ENCODE results near the gene TMEM219.

The TMEM219 gene

DNA sequence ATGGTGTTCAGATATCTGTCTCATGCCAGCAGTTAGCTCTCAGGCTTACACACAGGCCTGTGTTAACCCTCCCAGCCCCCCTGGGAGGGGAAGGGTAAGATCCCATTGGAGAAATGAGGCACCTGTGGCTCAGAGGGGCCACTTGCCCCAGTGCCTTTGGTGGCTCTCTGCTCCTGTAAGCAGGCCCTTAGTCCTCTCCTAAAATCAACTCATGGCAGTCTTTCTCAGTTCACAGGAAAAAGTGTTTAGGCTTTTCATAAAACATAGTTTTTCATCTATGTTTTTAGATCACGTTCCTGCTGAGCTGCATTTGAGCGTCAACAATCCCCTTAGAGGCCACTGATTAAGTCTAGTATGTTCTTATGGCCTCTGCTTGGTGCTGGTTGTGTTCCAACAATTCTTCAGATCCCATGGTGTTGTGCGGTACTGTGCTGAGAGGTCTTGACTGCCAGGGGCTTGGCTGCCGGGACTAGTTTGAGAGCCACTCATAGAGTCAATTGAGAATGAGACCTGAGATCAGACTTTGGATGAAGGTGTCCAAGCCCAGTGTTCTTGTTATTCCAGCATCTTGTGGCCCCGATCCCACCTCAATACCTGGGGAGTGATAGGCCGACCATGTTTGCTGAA lies 22.4 kb downstream of the TMEM219 start:
- Histone ChIP-seq H3K27ac (ENCODE audit: low read depth, low read length) (no peak overlapping the region), H3K4me1 (ENCODE audit: control insufficient read depth, insufficient read depth, low read length) (no peaks in the 10 kb centered on the region), H3K27me3 (ENCODE audit: control insufficient read depth, insufficient read depth, low read length) (no peaks in the 10 kb centered on the region), H3K9me3 (ENCODE audit: control insufficient read depth, insufficient read depth, low read depth, low read length) (no peaks in the 10 kb centered on the region), H3K36me3 (ENCODE audit: control insufficient read depth, insufficient read depth, low read length) (peaks cover 99% of the 10 kb centered on the region), H3K4me3 (ENCODE audit: low read depth, low read length) (no peak overlapping the region), H3K9ac (ENCODE audit: low read length) (no peak overlapping the region)

DNA sequence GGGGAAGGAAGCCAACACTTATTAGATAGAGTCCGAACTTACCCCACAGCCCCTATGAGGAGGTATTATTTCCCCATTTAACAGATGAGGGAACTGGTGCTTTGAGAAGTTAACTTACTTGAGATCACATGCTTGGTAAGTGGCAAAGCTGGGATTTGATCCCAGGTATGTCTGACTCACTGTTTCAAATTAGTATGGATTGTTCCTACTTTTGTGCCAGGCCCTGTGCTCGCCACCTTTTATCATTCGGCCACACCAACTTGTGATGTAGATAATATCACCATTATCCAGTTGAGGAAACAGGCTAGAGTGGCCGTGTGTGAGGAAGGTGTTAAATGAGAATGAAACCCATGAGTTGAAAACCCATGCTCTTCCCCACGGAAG lies 22.9 kb downstream of the TMEM219 start:
- Histone ChIP-seq H3K4me3 (ENCODE audit: low read depth, low read length) (no peak overlapping the region), H3K36me3 (ENCODE audit: control insufficient read depth, insufficient read depth, low read length) (peaks cover 99% of the 10 kb centered on the region), H3K9me3 (ENCODE audit: control insufficient read depth, insufficient read depth, low read depth, low read length) (no peaks in the 10 kb centered on the region), H3K4me1 (ENCODE audit: control insufficient read depth, insufficient read depth, low read length) (no peaks in the 10 kb centered on the region), H3K9ac (ENCODE audit: low read length) (no peak overlapping the region), H3K27ac (ENCODE audit: low read depth, low read length) (no peak overlapping the region), H3K27me3 (ENCODE audit: control insufficient read depth, insufficient read depth, low read length) (no peaks in the 10 kb centered on the region)

DNA sequence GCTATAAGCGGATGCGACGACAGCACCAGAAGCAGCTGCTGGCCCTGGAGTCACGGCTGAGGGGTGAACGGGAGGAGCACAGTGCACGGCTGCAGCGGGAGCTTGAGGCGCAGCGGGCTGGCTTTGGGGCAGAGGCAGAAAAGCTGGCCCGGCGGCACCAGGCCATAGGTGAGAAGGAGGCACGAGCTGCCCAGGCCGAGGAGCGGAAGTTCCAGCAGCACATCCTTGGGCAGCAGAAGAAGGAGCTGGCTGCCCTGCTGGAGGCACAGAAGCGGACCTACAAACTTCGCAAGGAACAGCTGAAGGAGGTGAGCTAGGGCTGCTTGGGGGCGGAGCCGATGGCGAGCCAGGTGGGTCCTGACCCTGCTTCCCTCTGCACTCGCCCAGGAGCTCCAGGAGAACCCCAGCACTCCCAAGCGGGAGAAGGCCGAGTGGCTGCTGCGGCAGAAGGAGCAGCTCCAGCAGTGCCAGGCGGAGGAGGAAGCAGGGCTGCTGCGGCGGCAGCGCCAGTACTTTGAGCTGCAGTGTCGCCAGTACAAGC lies 23.5 kb downstream of the TMEM219 start:
- H3K36me3 ChIP-seq (ENCODE audit: control insufficient read depth, insufficient read depth, low read length) = peaks cover 99% of the 10 kb centered on the region
- H3K27me3 ChIP-seq (ENCODE audit: control insufficient read depth, insufficient read depth, low read length) = no peaks in the 10 kb centered on the region
- H3K9ac ChIP-seq (ENCODE audit: low read length) = no peak overlapping the region
- H3K27ac ChIP-seq (ENCODE audit: low read depth, low read length) = no peak overlapping the region
- H3K4me1 ChIP-seq (ENCODE audit: control insufficient read depth, insufficient read depth, low read length) = no peaks in the 10 kb centered on the region
- no peak overlapping the region for H3K4me3 ChIP-seq (ENCODE audit: low read depth, low read length)
- no peaks in the 10 kb centered on the region for H3K9me3 ChIP-seq (ENCODE audit: control insufficient read depth, insufficient read depth, low read depth, low read length)

DNA sequence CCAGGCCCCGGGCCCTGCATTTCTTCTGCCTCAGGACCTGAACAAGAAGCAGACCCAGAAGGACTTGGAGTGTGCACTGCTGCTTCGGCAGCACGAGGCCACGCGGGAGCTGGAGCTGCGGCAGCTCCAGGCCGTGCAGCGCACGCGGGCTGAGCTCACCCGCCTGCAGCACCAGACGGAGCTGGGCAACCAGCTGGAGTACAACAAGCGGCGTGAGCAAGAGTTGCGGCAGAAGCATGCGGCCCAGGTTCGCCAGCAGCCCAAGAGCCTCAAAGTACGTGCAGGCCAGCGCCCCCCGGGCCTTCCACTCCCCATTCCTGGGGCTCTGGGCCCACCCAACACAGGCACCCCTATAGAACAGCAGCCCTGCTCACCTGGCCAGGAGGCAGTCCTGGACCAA lies 24.4 kb downstream of the TMEM219 start:
- Histone ChIP-seq H3K9me3 (ENCODE audit: control insufficient read depth, insufficient read depth, low read depth, low read length) (no peaks in the 10 kb centered on the region), H3K9ac (ENCODE audit: low read length) (no peak overlapping the region), H3K27ac (ENCODE audit: low read depth, low read length) (no peak overlapping the region), H3K36me3 (ENCODE audit: control insufficient read depth, insufficient read depth, low read length) (peaks cover 98% of the 10 kb centered on the region), H3K4me3 (ENCODE audit: low read depth, low read length) (no peak overlapping the region), H3K4me1 (ENCODE audit: control insufficient read depth, insufficient read depth, low read length) (no peaks in the 10 kb centered on the region), H3K27me3 (ENCODE audit: control insufficient read depth, insufficient read depth, low read length) (no peaks in the 10 kb centered on the region)

DNA sequence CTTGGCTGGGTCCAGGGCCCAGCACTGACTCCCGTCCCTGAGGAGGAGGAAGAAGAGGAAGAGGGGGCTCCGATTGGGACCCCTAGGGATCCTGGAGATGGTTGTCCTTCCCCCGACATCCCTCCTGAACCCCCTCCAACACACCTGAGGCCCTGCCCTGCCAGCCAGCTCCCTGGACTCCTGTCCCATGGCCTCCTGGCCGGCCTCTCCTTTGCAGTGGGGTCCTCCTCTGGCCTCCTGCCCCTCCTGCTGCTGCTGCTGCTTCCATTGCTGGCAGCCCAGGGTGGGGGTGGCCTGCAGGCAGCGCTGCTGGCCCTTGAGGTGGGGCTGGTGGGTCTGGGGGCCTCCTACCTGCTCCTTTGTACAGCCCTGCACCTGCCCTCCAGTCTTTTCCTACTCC lies 25.1 kb downstream of the TMEM219 start:
- no peaks in the 10 kb centered on the region for H3K4me1 ChIP-seq (ENCODE audit: control insufficient read depth, insufficient read depth, low read length)
- no peaks in the 10 kb centered on the region for H3K27me3 ChIP-seq (ENCODE audit: control insufficient read depth, insufficient read depth, low read length)
- H3K4me3 ChIP-seq (ENCODE audit: low read depth, low read length) = no peak overlapping the region
- H3K27ac ChIP-seq (ENCODE audit: low read depth, low read length) = no peak overlapping the region
- no peaks in the 10 kb centered on the region for H3K9me3 ChIP-seq (ENCODE audit: control insufficient read depth, insufficient read depth, low read depth, low read length)
- H3K9ac ChIP-seq (ENCODE audit: low read length) = no peak overlapping the region
- peaks cover 98% of the 10 kb centered on the region for H3K36me3 ChIP-seq (ENCODE audit: control insufficient read depth, insufficient read depth, low read length)

DNA sequence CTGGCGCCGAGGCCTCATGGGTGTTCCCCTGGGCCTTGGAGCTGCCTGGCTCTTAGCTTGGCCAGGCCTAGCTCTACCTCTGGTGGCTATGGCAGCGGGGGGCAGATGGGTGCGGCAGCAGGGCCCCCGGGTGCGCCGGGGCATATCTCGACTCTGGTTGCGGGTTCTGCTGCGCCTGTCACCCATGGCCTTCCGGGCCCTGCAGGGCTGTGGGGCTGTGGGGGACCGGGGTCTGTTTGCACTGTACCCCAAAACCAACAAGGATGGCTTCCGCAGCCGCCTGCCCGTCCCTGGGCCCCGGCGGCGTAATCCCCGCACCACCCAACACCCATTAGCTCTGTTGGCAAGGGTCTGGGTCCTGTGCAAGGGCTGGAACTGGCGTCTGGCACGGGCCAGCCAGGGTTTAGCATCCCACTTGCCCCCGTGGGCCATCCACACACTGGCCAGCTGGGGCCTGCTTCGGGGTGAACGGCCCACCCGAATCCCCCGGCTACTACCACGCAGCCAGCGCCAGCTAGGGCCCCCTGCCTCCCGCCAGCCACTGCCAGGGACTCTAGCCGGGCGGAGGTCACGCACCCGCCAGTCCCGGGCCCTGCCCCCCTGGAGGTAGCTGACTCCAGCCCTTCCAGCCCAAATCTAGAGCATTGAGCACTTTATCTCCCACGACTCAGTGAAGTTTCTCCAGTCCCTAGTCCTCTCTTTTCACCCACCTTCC lies 25.6 kb downstream of the TMEM219 start:
- no peak overlapping the region for H3K9ac ChIP-seq (ENCODE audit: low read length)
- no peak overlapping the region for H3K27ac ChIP-seq (ENCODE audit: low read depth, low read length)
- no peaks in the 10 kb centered on the region for H3K9me3 ChIP-seq (ENCODE audit: control insufficient read depth, insufficient read depth, low read depth, low read length)
- no peaks in the 10 kb centered on the region for H3K4me1 ChIP-seq (ENCODE audit: control insufficient read depth, insufficient read depth, low read length)
- no peak overlapping the region for H3K4me3 ChIP-seq (ENCODE audit: low read depth, low read length)
- H3K36me3 ChIP-seq (ENCODE audit: control insufficient read depth, insufficient read depth, low read length) = peaks cover 98% of the 10 kb centered on the region
- no peaks in the 10 kb centered on the region for H3K27me3 ChIP-seq (ENCODE audit: control insufficient read depth, insufficient read depth, low read length)

DNA sequence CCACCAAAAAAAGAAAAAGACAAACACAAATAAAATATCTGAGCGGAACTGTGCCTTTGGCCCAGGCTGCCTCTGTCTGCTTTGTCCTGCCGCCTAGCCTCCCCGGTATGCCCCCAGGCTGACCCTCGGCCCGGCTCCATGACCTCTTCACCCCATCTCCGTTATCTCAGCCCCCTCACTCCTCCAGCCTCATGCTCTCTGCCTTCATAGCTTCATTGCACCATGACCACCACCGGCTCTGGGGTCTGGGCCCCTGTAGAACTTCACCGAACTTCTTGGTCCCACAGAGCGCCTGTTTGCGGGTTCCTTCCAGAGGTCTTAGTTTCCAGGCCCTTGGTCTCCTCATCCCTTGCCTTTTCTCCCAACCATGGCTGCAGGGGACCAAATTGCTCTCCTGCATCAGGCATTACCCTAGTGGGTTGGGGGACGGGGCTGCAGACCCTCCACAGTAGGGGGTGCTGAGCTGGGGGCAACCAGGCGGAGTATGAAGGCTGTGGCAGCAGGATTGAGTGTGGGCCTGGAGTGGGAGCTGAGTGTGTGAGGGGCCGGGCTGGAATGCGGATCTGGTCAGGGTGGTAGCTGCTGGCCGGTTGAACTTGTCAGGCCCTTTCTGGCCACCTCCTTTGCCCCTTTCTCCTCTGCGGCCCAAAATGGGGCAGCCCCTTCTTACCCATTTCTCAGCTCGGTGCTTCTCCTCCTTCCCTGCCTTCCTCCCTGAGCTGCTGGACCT lies 26.6 kb downstream of the TMEM219 start:
- no peaks in the 10 kb centered on the region for H3K27me3 ChIP-seq (ENCODE audit: control insufficient read depth, insufficient read depth, low read length)
- H3K4me1 ChIP-seq (ENCODE audit: control insufficient read depth, insufficient read depth, low read length) = no peaks in the 10 kb centered on the region
- H3K36me3 ChIP-seq (ENCODE audit: control insufficient read depth, insufficient read depth, low read length) = peaks cover 98% of the 10 kb centered on the region
- no peak overlapping the region for H3K27ac ChIP-seq (ENCODE audit: low read depth, low read length)
- no peak overlapping the region for H3K9ac ChIP-seq (ENCODE audit: low read length)
- H3K9me3 ChIP-seq (ENCODE audit: control insufficient read depth, insufficient read depth, low read depth, low read length) = no peaks in the 10 kb centered on the region
- no peak overlapping the region for H3K4me3 ChIP-seq (ENCODE audit: low read depth, low read length)

DNA sequence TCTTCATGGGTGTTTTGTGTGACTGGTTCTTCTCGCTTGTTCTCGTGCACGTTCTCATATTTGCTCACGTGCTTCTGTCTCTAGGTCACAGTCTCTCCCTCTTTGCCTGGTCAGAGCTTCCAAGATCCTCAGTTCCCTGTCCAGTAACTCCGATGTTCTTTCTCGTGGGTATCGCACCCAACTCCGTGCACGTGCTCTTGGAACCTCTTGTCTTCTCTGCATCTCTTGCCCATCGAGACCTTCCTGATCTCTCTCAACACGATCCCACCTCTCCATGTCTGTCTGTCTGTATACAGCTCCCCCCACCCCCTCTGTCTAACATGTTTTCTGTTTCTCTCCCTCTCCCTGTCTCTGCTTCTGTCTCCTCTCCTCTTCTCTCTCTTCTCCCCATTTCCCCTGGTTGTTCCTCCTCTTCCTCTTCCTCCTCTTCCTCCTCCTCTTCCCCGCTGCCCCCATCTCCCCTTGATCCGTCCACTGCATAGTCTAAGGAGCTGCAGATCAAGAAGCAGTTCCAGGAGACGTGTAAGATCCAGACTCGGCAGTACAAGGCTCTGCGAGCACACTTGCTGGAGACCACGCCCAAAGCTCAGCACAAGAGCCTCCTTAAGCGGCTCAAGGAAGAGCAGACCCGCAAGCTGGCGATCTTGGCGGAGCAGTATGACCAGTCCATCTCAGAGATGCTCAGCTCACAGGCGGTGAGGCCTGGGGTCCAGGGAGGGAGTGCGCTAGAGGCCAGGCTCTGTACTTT lies 27.4 kb downstream of the TMEM219 start:
- Histone ChIP-seq H3K9ac (ENCODE audit: low read length) (no peak overlapping the region), H3K27me3 (ENCODE audit: control insufficient read depth, insufficient read depth, low read length) (no peaks in the 10 kb centered on the region), H3K36me3 (ENCODE audit: control insufficient read depth, insufficient read depth, low read length) (peaks cover 96% of the 10 kb centered on the region), H3K9me3 (ENCODE audit: control insufficient read depth, insufficient read depth, low read depth, low read length) (no peaks in the 10 kb centered on the region), H3K4me3 (ENCODE audit: low read depth, low read length) (no peak overlapping the region), H3K27ac (ENCODE audit: low read depth, low read length) (no peak overlapping the region), H3K4me1 (ENCODE audit: control insufficient read depth, insufficient read depth, low read length) (no peaks in the 10 kb centered on the region)

DNA sequence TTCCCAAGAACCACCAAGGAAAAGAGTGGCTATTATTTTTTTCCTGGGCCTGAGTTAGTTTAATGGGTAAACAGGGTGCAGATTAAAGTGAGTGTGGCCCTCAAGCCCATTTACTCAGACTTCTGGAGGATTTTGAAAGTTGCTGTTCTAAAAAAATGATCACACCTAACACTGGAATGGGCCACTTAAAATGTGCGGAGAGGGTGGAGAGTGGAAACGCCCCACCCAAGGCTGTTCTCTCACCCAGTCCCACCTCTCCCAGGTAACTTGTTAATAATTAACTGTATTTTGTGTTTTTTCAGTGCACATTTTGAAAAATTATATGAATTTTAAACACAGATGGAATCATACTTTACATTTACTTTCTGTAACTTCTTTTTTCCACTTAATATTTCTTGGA lies 28.2 kb downstream of the TMEM219 start:
- no peaks in the 10 kb centered on the region for H3K27me3 ChIP-seq (ENCODE audit: control insufficient read depth, insufficient read depth, low read length)
- peaks cover 88% of the 10 kb centered on the region for H3K36me3 ChIP-seq (ENCODE audit: control insufficient read depth, insufficient read depth, low read length)
- H3K4me3 ChIP-seq (ENCODE audit: low read depth, low read length) = no peak overlapping the region
- no peak overlapping the region for H3K9ac ChIP-seq (ENCODE audit: low read length)
- H3K4me1 ChIP-seq (ENCODE audit: control insufficient read depth, insufficient read depth, low read length) = no peaks in the 10 kb centered on the region
- H3K27ac ChIP-seq (ENCODE audit: low read depth, low read length) = no peak overlapping the region
- H3K9me3 ChIP-seq (ENCODE audit: control insufficient read depth, insufficient read depth, low read depth, low read length) = no peaks in the 10 kb centered on the region

DNA sequence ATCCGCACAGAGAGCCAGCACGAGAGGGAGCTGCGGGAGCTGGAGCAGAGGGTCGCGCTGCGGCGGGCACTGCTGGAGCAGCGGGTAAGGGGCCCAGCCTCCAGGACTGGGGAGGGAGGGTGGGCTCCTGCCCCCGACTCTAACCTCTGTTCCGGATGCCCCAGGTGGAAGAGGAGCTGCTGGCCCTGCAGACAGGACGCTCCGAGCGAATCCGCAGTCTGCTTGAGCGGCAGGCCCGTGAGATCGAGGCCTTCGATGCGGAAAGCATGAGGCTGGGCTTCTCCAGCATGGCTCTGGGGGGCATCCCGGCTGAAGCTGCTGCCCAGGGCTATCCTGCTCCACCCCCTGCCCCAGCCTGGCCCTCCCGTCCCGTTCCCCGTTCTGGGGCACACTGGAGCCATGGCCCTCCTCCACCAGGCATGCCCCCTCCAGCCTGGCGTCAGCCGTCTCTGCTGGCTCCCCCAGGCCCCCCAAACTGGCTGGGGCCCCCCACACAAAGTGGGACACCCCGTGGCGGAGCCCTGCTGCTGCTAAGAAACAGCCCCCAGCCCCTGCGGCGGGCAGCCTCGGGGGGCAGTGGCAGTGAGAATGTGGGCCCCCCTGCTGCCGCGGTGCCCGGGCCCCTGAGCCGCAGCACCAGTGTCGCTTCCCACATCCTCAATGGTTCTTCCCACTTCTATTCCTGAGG lies 29.1 kb downstream of the TMEM219 start:
- Histone ChIP-seq H3K36me3 (ENCODE audit: control insufficient read depth, insufficient read depth, low read length) (peaks cover 78% of the 10 kb centered on the region), H3K27me3 (ENCODE audit: control insufficient read depth, insufficient read depth, low read length) (no peaks in the 10 kb centered on the region), H3K4me3 (ENCODE audit: low read depth, low read length) (no peak overlapping the region), H3K27ac (ENCODE audit: low read depth, low read length) (no peak overlapping the region), H3K9ac (ENCODE audit: low read length) (no peak overlapping the region), H3K4me1 (ENCODE audit: control insufficient read depth, insufficient read depth, low read length) (no peaks in the 10 kb centered on the region), H3K9me3 (ENCODE audit: control insufficient read depth, insufficient read depth, low read depth, low read length) (no peaks in the 10 kb centered on the region)

Data from HUES6 (cell line).